Heart left ventricle (tissue), 16 donors: Measurements from ENCODE around the gene DIS3L2. TPM values are rescaled to one million over a fixed set of nuclear protein-coding genes. Genes with fewer than 3 reads are reported as not detected.
A peak's percentile ranks its signal among the peaks of the same experiment; 100 is the strongest.

Experiments
- ATAC-seq, 4 donors: fragments of 200-7000 bp; cut with Tn5 transposase; one replicate each; pipeline ENCODE4 v1.9.1; 2020 to 2022; ENCODE audit warnings: moderate library complexity in 4 of 4, mild to moderate bottlenecking in 3 of 4, moderate number of reproducible peaks in 1 of 4
- DNase-seq, 5 donors: peaks; one replicate each; pipeline ENCODE4 v3.0.0-alpha.2; 2020
- H3K27ac ChIP-seq, 12 donors: fragments of 200-600 bp; sonication (generic) in 4 of 12; one replicate each; pipeline versions ENCODE4 v1.5.0 to v1.8.0; 2016 to 2022; ENCODE audit warnings: mild to moderate bottlenecking in 2 of 12
- H3K27me3 ChIP-seq, 9 donors: fragments of 200-600 bp; sonication (generic) in 2 of 9; one replicate each; pipeline versions ENCODE4 v1.5.1 to v1.8.0; 2016 to 2022; ENCODE audit warnings: mild to moderate bottlenecking in 3 of 9
- H3K36me3 ChIP-seq, 9 donors: fragments of 200-600 bp; sonication (generic) in 2 of 9; one replicate each; pipeline versions ENCODE4 v1.5.0 to v1.8.0; 2018 to 2022; ENCODE audit warnings: mild to moderate bottlenecking in 2 of 9
- H3K4me1 ChIP-seq, 12 donors: fragments of 200-600 bp; sonication (generic) in 4 of 12; one replicate each; pipeline versions ENCODE4 v1.5.0 to v1.8.0; 2016 to 2022; ENCODE audit warnings: mild to moderate bottlenecking in 3 of 12
- H3K4me3 ChIP-seq, 12 donors: fragments of 200-600 bp; sonication (generic) in 4 of 12; one replicate each; pipeline versions ENCODE4 v1.5.0 to v1.8.0; 2017 to 2022; ENCODE audit warnings: mild to moderate bottlenecking in 9 of 12, moderate library complexity in 4 of 12
- H3K9me3 ChIP-seq, 12 donors: fragments of 200-600 bp; sonication (generic) in 4 of 12; one replicate each; pipeline versions ENCODE4 v1.5.0 to v1.8.0; 2016 to 2022; ENCODE audit warnings: mild to moderate bottlenecking in 1 of 12
- POLR2A ChIP-seq, 2 donors: fragments of 450-650 bp; IDR thresholded peaks; one replicate each; pipeline ENCODE4 v1.6.1; 2017; ENCODE audit warnings: antibody characterized with exemption in 2 of 2, mild to moderate bottlenecking in 2 of 2, moderate library complexity in 2 of 2
- WGBS, 4 donors: extraction: QIAGEN DNeasy Blood & Tissue Kit in 2 of 4; methylation state at CpG; one replicate each; pipeline versions ENCODE4 v1.1.5 to v1.1.7; 2013 to 2018; 5-methylcytosine and 5-hydroxymethylcytosine counted together
- intact Hi-C, 10 donors: fragments of 100-400 bp; cut with DNase I; formaldehyde crosslinking; loops; one replicate each; pipeline versions ENCODE4 v1.11.1 to v1.14.2; 2022
- polyA plus RNA-seq, 2 donors: library from polyadenylated mRNA; stranded (reverse); fragments of 200-250 nt; gene quantifications; one replicate each; pipeline ENCODE4 v1.2.3, GENCODE V29; 2013
- total RNA-seq, 9 donors: library from RNA; depleted of rRNA in 2 of 9; stranded (reverse); fragments of >200 nt in 2 of 9; fragmentation: NEBNext Ultra II Directional in 3 of 9; extraction: Animal tissue kit (Norgen Biotek cat#: 25700) in 3 of 9; gene quantifications; one replicate each; pipeline versions ENCODE4 v1.1.0 to v1.2.4, GENCODE V29; 2016 to 2023
- TF ChIP-seq, protein P1 (sequence below), 12 donors: fragments of 200-600 bp; sonication (generic) in 4 of 12; IDR thresholded peaks; one replicate each; pipeline versions ENCODE4 v1.5.0 to v1.8.0; 2018 to 2022; ENCODE audit warnings: antibody characterized with exemption in 12 of 12, mild to moderate bottlenecking in 5 of 12
- donor health status: ischemic (EF 13 %, LVEDD 7.1; RV severe dilation, severe dysfunction).
- donor health status: healthy with polysubstance abuse.
- donor health status: DM: no; HTN: yes; CAD: no.
- donor health status: DM: no; HTN: no; CAD: no.
- donor health status: ischemic (EF 25% LVEDD 6.9; RV normal size, moderate dysfunction).
- donor health status: ischemic (EF 25% LVEDD 5.7; RV mildly dilated, moderate dysfunction).
- donor health status: healthy.
- donor health status: DM: yes; HTN: yes; CAD: no.
- donor health status: ischemic (EF 35%, LVEDD 5.7; RV mildly dilated, moderate dysfunction).
- donor health status: nonischemic (EF 11% LVEDD 7.7; RV severe dilation, severe dysfunction).
- donor health status: DM: yes; HTN: yes; CAD: no.
- donor health status: PGD.
- donor health status: ischemic (EF 29% LVEDD 5.4; RV normal size, mild dysfunction).
- donor health status: nonischemic (EF 23%, LVEDD 6.1; RV moderate dilation, normal function).

DIS3L2 gene
- total and polyA plus RNA-seq, 11 donors: 12.4 to 27.3 (median 21.8) TPM

DNA sequence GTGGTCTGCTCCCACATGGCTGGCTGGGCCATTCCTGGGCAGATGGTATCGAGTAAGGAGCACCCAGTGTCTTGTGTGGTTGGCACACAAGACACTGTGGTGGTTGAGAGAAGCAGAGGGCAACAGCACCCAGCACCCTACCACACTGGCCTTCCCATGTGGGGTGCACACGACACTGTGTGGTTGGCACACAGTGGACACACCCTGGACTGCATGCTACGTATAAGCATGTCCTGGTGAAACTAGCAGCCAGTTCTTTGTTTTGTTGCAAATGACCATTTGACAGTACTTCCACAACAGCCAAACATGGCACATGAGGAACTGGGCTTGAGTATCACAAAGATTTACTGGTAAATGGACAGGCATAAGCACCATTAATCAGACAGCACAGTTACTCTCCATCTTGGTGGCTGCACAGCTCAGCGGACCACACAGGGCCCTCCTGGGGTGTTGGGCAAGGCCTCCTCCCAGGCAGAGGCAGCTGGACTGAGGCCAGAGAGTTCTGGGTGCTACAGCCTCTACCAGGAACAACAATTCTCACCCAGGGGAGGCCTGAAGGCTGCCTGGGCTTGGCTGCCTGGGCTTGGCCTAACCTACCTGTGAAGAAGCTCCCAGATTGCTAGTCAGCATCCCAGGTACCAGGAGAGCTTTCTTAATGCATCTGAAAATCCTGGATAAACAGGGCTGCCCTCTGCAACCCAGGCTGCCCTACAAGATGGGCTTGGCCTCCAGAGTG, 357.7 kb downstream of the DIS3L2 start:
- H3K9me3 ChIP-seq: no peaks in the 10 kb centered on the region
- H3K27me3 ChIP-seq: no peaks in the 10 kb centered on the region
- 93 to 100% (median 94%) methylated on average over 4 of the region's 4 CpGs for WGBS, 4 donors
- ATAC-seq: no peak
- peak in 1 of 5 donors; percentile 38 for DNase-seq
- no peaks in the 10 kb centered on the region for H3K36me3 ChIP-seq
- H3K27ac ChIP-seq: peak overlapping the region in 1 of 12 donors; percentile 50
- peaks cover 3 to 55% (median 22%) of the 10 kb centered on the region in 12 donors for H3K4me1 ChIP-seq
- intact Hi-C loops: no loop called here
- no peak overlapping the region for H3K4me3 ChIP-seq
- TF ChIP-seq, protein P1, sequence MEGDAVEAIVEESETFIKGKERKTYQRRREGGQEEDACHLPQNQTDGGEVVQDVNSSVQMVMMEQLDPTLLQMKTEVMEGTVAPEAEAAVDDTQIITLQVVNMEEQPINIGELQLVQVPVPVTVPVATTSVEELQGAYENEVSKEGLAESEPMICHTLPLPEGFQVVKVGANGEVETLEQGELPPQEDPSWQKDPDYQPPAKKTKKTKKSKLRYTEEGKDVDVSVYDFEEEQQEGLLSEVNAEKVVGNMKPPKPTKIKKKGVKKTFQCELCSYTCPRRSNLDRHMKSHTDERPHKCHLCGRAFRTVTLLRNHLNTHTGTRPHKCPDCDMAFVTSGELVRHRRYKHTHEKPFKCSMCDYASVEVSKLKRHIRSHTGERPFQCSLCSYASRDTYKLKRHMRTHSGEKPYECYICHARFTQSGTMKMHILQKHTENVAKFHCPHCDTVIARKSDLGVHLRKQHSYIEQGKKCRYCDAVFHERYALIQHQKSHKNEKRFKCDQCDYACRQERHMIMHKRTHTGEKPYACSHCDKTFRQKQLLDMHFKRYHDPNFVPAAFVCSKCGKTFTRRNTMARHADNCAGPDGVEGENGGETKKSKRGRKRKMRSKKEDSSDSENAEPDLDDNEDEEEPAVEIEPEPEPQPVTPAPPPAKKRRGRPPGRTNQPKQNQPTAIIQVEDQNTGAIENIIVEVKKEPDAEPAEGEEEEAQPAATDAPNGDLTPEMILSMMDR (IDR thresholded peaks at IDR 0.05): no peak
- no peak for TF ChIP-seq POLR2A (IDR thresholded peaks at IDR 0.05)

DNA sequence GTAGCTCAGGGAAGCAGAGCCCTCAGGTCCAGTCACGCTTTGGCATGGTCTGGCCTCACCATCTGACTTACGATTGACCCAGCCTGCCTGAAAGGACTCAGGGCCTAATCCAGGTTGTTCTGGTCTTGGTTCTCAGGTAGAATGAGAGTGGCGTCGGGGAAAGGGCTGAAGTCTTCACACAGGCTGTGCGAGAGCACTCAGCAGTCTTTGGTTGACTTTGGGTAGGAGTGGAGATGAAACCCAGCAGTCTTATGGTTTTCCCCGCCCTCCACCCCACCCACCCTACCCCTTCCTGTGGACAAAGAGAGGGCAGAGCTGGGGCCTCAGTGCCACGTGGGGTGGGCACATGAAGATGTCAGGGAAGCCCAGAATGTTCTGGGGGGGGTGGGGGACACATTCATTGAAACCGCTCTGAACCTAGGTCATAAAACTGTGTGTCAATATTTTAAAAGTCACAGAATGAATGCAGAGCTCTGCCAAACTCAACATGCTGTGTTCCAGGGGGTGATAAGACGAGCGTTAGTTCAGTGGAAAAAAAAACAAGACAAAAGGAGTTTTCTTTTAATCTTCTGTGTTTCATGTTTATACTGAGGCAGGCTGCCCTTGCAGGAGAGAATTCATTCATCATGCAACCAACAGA, 358.4 kb downstream of the DIS3L2 start:
- no peaks in the 10 kb centered on the region for H3K9me3 ChIP-seq
- H3K27ac ChIP-seq: peak overlapping the region in 1 of 12 donors; percentile 50
- H3K27me3 ChIP-seq: no peaks in the 10 kb centered on the region
- TF ChIP-seq POLR2A (IDR thresholded peaks at IDR 0.05): no peak
- TF ChIP-seq, protein P1 (IDR thresholded peaks at IDR 0.05): no peak
- ATAC-seq (peak in 1 of 4 donors; percentile 6), DNase-seq (no peak)
- WGBS, 4 donors: 83 to 91% (median 85%) methylated on average over 10 of the region's 10 CpGs
- no peak overlapping the region for H3K4me3 ChIP-seq
- no peaks in the 10 kb centered on the region for H3K36me3 ChIP-seq
- peaks cover 2 to 48% (median 19%) of the 10 kb centered on the region in 12 donors for H3K4me1 ChIP-seq
- intact Hi-C loops: loop anchor here in 4 of 10 donors (5.0 to 10.0 kb wide), 2 partner anchors 175 to 178 kb away; no protein-coding TSS in a partner anchor

DNA sequence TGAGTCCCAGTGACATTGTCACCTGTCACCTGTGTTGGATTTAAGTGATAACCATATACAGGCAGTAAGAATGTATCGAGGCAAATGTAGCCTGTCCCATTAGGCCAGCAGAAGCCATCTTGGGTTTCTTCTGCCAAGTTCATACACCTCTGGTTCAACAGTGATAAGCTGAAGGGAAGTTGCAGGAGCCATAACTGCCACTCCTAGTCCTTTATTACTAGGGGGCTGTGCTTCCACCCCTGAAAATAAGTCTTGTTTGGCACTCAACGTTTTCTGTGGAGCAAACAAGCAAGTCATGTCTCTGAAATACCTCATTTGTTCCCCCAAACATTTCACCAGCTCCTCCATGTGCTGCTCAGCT, 358.9 kb downstream of the DIS3L2 start:
- TF ChIP-seq POLR2A (IDR thresholded peaks at IDR 0.05): no peak
- TF ChIP-seq, protein P1 (IDR thresholded peaks at IDR 0.05): no peak
- intact Hi-C loops: loop anchor here in 4 of 10 donors (5.0 to 10.0 kb wide), 2 partner anchors 176 to 178 kb away; no protein-coding TSS in a partner anchor
- Histone ChIP-seq H3K9me3 (no peaks in the 10 kb centered on the region), H3K4me1 (peaks cover 0 to 43% (median 14%) of the 10 kb centered on the region in 12 donors), H3K36me3 (no peaks in the 10 kb centered on the region), H3K4me3 (no peak overlapping the region), H3K27me3 (no peaks in the 10 kb centered on the region), H3K27ac (no peak overlapping the region)
- WGBS, 4 donors: 64 to 71% (median 68%) methylated on average over 2 of the region's 2 CpGs
- ATAC-seq: no peak
- DNase-seq: no peak

DNA sequence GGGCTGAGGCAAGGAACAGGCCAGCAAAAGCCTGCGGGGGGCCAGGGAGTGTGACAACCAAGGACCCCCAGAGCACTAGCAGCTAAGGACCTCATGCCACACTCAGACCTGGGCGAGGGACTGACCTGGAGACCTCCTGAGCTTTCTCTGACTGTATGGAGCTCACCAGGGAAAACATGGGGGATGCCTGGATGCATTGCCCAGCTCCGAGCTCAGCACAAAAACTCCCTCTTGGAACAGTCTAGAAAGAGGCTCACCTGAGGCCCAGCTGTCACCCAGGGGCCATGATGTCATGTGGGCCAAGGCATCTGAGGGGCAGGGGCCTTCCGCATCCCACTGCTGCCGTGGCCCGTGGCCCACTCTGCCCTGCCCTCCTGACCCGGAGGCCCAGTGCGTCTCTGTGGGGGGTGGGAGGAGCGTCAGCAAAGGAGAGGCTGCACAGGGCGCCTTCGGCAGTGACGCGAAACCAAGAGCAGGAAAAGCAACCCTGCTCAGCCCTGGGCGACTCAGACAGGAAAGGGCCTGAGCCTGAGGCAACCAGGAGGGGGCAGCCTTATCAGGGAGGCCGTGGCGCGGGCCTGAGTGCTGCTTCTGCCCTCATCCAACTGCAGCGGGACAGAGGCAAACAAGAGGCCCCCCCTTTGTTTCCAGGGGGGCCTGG, 359.8 kb downstream of the DIS3L2 start:
- WGBS, 4 donors: 92 to 98% (median 95%) methylated on average over 14 to 18 of the region's 18 CpGs

More for the DNA sequence above, 359.8 kb downstream of the DIS3L2 start:
- intact Hi-C loops: loop anchor here in 4 of 10 donors (5.0 to 10.0 kb wide), 2 partner anchors 176 to 179 kb away; no protein-coding TSS in a partner anchor
- no peak for ATAC-seq
- no peaks in the 10 kb centered on the region for H3K27me3 ChIP-seq
- peaks cover 0 to 35% (median 7%) of the 10 kb centered on the region in 12 donors for H3K4me1 ChIP-seq
- no peak overlapping the region for H3K4me3 ChIP-seq
- DNase-seq: no peak
- no peak overlapping the region for H3K27ac ChIP-seq
- no peak for TF ChIP-seq POLR2A (IDR thresholded peaks at IDR 0.05)
- TF ChIP-seq, protein P1 (IDR thresholded peaks at IDR 0.05): no peak
- no peaks in the 10 kb centered on the region for H3K9me3 ChIP-seq
- H3K36me3 ChIP-seq: no peaks in the 10 kb centered on the region
